Measurements from ENCODE around the gene GMDS. TPM values are rescaled to one million over a fixed set of nuclear protein-coding genes. Genes with fewer than 3 reads are reported as not detected.
"Not testable (repeated sequence)": the region's sequence is repeated elsewhere in the genome, so short reads cannot be mapped to it uniquely, and the experiment has no call there.

Gene GMDS
- total RNA-seq, 1 donor, result 23.2 TPM

- Histone ChIP-seq H3K9me3 (ENCODE audit: low read depth, low read length) (no peaks in the 10 kb centered on the region), H3K27me3 (ENCODE audit: insufficient read depth, low read length) (no peaks in the 10 kb centered on the region), H4K20me1 (ENCODE audit: insufficient read depth, low read length) (no peaks in the 10 kb centered on the region), H3K4me3 (ENCODE audit: insufficient read depth, low read length) (no peak overlapping the region), H3K36me3 (ENCODE audit: insufficient read depth, low read length) (no peaks in the 10 kb centered on the region), H3K4me1 (ENCODE audit: insufficient read depth, low read length) (no peaks in the 10 kb centered on the region), H3K79me2 (ENCODE audit: insufficient read depth, low read length) (no peaks in the 10 kb centered on the region), H3K27ac (ENCODE audit: low read depth, low read length) (no peak overlapping the region), H2AFZ (ENCODE audit: low read length) (no peak overlapping the region), H3K4me2 (ENCODE audit: insufficient read depth, low read length) (no peak overlapping the region)
- no peak for DNase-seq (ENCODE audit: insufficient read length, low spot score, missing footprints)
- no peak for TF ChIP-seq CTCF (IDR thresholded peaks at IDR 0.05; ENCODE audit: extremely low read depth, low read depth, low read length)
Measured at GRCh38 chr6:1850121-1850839, 395.1 kb downstream of the GMDS start.

GRCh38 chr6:1849691-1850090 is 395.7 kb downstream of the GMDS start:
- Histone ChIP-seq H4K20me1 (ENCODE audit: insufficient read depth, low read length) (no peaks in the 10 kb centered on the region), H3K4me3 (ENCODE audit: insufficient read depth, low read length) (no peak overlapping the region), H3K27ac (ENCODE audit: low read depth, low read length) (no peak overlapping the region), H3K36me3 (ENCODE audit: insufficient read depth, low read length) (no peaks in the 10 kb centered on the region), H3K4me2 (ENCODE audit: insufficient read depth, low read length) (no peak overlapping the region), H3K9me3 (ENCODE audit: low read depth, low read length) (no peaks in the 10 kb centered on the region), H3K27me3 (ENCODE audit: insufficient read depth, low read length) (no peaks in the 10 kb centered on the region), H3K4me1 (ENCODE audit: insufficient read depth, low read length) (no peaks in the 10 kb centered on the region), H2AFZ (ENCODE audit: low read length) (no peak overlapping the region), H3K79me2 (ENCODE audit: insufficient read depth, low read length) (no peaks in the 10 kb centered on the region)
- DNase-seq (ENCODE audit: insufficient read length, low spot score, missing footprints), result no peak
- TF ChIP-seq CTCF (IDR thresholded peaks at IDR 0.05; ENCODE audit: extremely low read depth, low read depth, low read length), result no peak

GRCh38 chr6:1848752-1849151 is 396.7 kb downstream of the GMDS start:
- Histone ChIP-seq H3K79me2 (ENCODE audit: insufficient read depth, low read length) (no peaks in the 10 kb centered on the region), H3K27ac (ENCODE audit: low read depth, low read length) (no peak overlapping the region), H3K4me3 (ENCODE audit: insufficient read depth, low read length) (no peak overlapping the region), H3K9me3 (ENCODE audit: low read depth, low read length) (no peaks in the 10 kb centered on the region), H4K20me1 (ENCODE audit: insufficient read depth, low read length) (no peaks in the 10 kb centered on the region), H3K27me3 (ENCODE audit: insufficient read depth, low read length) (no peaks in the 10 kb centered on the region), H3K4me1 (ENCODE audit: insufficient read depth, low read length) (no peaks in the 10 kb centered on the region), H2AFZ (ENCODE audit: low read length) (no peak overlapping the region), H3K4me2 (ENCODE audit: insufficient read depth, low read length) (no peak overlapping the region), H3K36me3 (ENCODE audit: insufficient read depth, low read length) (no peaks in the 10 kb centered on the region)
- DNase-seq (ENCODE audit: insufficient read length, low spot score, missing footprints), result no peak
- no peak for TF ChIP-seq CTCF (IDR thresholded peaks at IDR 0.05; ENCODE audit: extremely low read depth, low read depth, low read length)

GRCh38 chr6:1846611-1847010 is 398.8 kb downstream of the GMDS start:
- Histone ChIP-seq H3K4me2 (ENCODE audit: insufficient read depth, low read length) (no peak overlapping the region), H3K4me1 (ENCODE audit: insufficient read depth, low read length) (peaks cover 1% of the 10 kb centered on the region)

GRCh38 chr6:1845543-1845942 is 399.9 kb downstream of the GMDS start:
- H4K20me1 ChIP-seq (ENCODE audit: insufficient read depth, low read length); H2AFZ ChIP-seq (ENCODE audit: low read length); H3K4me3 ChIP-seq (ENCODE audit: insufficient read depth, low read length); H3K27ac ChIP-seq (ENCODE audit: low read depth, low read length); H3K36me3 ChIP-seq (ENCODE audit: insufficient read depth, low read length); DNase-seq (ENCODE audit: insufficient read length, low spot score, missing footprints); H3K79me2 ChIP-seq (ENCODE audit: insufficient read depth, low read length); H3K4me2 ChIP-seq (ENCODE audit: insufficient read depth, low read length); H3K9me3 ChIP-seq (ENCODE audit: low read depth, low read length); H3K27me3 ChIP-seq (ENCODE audit: insufficient read depth, low read length): not testable (repeated sequence)
- H3K4me1 ChIP-seq (ENCODE audit: insufficient read depth, low read length), result peaks cover 12% of the 10 kb centered on the region

More at GRCh38 chr6:1846611-1847010, 398.8 kb downstream of the GMDS start:
- Histone ChIP-seq H3K9me3 (ENCODE audit: low read depth, low read length) (no peaks in the 10 kb centered on the region), H3K27ac (ENCODE audit: low read depth, low read length) (no peak overlapping the region), H3K79me2 (ENCODE audit: insufficient read depth, low read length) (no peaks in the 10 kb centered on the region), H3K36me3 (ENCODE audit: insufficient read depth, low read length) (no peaks in the 10 kb centered on the region), H3K27me3 (ENCODE audit: insufficient read depth, low read length) (no peaks in the 10 kb centered on the region), H4K20me1 (ENCODE audit: insufficient read depth, low read length) (no peaks in the 10 kb centered on the region), H2AFZ (ENCODE audit: low read length) (no peak overlapping the region), H3K4me3 (ENCODE audit: insufficient read depth, low read length) (no peak overlapping the region)
- DNase-seq (ENCODE audit: insufficient read length, low spot score, missing footprints), result no peak
- no peak for TF ChIP-seq CTCF (IDR thresholded peaks at IDR 0.05; ENCODE audit: extremely low read depth, low read depth, low read length)
